ENCODE results near the gene PCDHA10.

PCDHA10 gene

DNA sequence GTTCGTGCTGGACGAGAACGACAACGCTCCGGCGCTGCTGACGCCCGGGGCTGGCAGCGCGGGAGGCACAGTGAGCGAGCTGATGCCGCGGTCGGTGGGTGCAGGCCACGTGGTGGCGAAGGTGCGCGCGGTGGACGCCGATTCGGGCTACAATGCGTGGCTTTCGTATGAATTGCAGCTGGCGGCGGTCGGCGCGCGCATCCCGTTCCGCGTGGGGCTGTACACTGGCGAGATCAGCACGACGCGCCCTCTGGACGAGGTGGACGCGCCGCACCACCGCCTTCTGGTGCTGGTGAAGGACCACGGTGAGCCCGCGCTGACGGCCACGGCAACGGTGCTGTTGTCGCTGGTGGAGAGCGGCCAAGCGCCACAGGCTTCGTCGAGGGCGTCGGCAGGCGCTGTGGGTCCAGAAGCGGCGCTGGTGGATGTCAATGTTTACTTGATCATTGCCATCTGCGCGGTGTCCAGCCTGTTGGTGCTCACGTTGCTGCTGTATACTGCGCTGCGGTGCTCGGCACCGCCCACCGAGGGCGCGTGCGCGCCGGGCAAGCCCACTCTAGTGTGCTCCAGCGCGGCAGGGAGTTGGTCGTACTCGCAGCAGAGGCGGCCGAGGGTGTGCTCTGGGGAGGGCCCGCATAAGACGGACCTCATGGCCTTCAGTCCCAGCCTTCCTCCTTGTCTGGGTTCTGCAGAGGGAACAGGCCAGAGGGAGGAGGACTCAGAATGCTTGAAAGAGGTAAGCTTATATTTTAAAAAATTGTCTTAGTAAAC is 28.4 kb downstream of the PCDHA10 start:
- no peak for DNase-seq

DNA sequence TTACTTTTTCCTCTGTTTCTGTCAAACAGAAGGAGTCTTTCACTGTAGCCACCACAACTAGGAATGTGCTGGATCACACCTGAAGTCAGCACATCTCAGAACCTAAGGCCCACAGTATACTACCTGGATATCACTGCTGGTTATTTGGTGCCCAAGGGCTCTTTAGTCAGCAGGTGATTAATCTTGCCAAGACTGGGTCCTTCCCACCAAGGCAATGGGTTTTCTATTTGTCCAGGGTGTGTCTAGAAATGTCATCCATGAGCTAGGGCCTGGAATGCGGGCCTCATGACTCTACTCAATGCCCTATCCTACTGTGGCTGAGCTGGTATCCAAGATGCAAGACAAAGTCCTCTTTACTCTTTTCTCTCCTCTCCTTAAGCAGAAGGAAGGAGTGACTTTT is 60.6 kb downstream of the PCDHA10 start:
- DNase-seq, result no peak
